ENCODE data around the gene MDN1.

DNA sequence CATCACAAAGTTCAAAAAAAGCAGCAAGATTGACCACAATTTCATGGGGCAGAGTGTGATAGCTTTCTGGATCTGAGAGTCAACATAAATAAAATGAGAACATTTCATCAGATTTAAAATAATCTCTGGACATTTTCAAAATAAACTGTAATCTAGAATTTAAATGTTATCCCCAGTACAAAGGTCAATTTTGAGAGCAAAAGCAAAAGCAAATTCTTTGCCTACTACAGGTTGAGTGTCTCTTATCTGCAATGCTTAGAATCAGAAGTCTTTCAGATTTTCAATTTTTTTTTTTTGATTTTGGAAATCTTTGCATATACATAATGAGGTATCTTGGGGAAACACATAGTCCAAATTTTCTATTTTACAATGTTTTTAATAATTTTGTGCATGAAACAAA lies 113.5 kb downstream of the MDN1 start:
- no peak for TF ChIP-seq CTCF (IDR thresholded peaks at IDR 0.05)
- no peak for TF ChIP-seq POLR2A (IDR thresholded peaks at IDR 0.05)
